Stimulated activated naive CD8-positive, alpha-beta T cell treated with anti-CD3 and anti-CD28 coated beads, Interleukin-15, Interleukin-2, amounts not matched to agents 100 U/mL and 50 U/mL, for 24 hours (primary cell): ENCODE data around the gene CUL3.

Experiments used
- ATAC-seq: fragments of 150-1000 bp; cut with Tn5 transposase; one replicate; pipeline ENCODE4 v1.10.0; 2021
- DNase-seq: peaks from one replicate; pipeline ENCODE4 v3.0.0; 2021

The CUL3 gene

DNA sequence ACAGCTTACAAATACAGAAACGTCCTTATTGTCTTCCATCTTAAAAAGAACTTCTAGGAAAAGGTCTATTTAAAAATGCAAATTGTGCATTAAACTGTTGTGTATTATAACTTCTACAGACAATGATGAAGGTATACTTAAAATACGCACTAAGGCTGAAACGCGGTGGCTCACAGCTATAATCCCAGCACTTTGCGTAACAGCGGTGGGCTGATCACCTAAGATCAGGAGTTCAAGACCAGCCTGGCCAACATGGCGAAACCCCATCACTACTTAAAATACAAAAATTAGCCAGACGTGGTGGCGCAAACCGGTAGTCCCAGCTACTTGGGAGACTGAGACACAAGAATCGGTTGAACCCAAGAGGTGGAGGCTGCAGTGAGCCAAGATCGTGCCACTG is 4.9 kb downstream of the CUL3 start:
- no peak for DNase-seq
- no peak for ATAC-seq

DNA sequence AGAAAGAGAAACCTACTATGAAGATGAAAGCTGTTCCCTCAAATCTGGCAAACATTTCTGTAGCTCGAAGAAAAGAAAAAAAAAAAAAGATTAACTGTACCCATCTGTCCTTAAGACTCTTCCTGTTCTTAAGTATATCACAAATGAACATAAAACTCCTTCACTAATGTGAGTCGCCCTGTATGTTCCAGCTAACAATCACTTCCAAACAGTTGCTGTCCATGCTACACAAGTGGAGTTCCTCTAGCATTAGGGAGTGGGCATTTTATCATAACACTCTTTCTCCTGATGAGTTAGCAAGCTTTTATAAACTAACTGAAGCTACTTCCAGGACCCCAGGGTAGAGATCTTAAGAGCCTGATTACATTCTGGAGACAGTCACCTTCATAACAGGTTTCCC is 5.8 kb downstream of the CUL3 start:
- ATAC-seq (no peak), DNase-seq (no peak)

DNA sequence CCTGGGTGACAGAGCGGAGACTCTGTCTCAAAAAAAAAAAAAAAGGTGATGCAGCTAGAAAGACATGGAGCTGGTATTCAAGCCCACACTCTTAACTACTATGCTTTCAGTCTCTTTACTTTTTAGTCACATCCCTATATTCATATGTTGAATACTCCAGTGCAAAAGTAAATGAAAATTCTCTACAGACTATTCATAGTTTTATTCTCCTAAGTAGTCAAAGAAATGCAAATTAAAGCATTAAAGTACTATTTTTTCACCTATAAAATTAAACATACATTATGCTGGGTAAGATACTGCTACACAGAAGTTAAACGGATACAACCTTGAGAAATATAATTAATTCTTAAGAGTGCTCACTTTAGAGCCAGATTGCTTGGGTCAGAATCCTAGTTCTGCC is 7.6 kb downstream of the CUL3 start:
- ATAC-seq (no peak), DNase-seq (no peak)

GRCh38 chr2:224576088-224576715 is 9.0 kb downstream of the CUL3 start:
- no peak for DNase-seq
- ATAC-seq: peak; percentile 78

DNA sequence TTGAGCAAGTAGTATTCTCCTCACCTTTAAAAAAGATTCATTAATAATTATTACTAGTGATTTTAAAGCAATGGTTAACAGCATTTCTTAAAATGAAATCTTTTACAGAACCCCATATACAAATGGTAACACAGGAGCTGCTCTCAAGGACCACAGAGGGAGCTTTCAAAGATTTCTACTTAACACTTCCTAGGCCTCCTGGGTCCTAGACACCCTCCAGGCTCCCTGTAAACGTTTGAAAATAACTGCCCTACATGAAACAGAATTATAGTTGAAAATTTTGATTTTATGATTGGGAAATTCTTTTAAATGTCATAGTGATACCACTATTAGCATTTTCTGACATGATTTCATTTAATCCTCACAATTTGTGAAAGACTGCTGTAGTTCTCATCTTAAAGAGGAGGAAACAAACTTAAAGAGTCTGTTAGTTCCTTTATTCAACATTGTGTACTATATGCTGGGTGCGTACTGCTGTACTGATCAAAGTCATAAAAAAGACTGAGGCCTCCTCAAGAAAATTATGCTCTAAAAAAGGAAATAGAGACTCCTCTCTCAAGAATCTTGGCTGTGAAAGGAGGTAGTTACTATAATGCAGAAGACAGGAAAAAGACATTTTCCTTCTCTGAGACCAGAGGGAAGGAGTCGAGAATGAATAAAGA is 10.6 kb downstream of the CUL3 start:
- no peak for DNase-seq
- no peak for ATAC-seq

DNA sequence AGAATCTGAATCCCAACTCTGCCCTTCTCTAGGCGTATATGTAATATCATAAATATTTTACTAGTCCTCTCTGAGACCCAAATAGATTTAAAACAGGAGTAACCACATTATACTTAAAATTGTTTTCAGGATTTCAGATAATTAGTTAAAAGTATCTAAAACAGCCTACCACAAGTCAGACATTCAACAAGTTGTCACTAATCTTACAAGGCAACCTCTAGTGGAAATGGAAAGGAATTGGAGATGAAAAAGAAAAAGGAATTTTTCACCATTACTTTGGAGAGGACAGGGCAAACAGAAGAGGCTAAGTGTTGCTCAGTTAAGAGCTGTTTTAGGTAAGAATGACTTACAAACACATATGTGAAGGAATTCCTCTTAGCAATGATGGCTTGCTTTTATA is 11.4 kb downstream of the CUL3 start:
- no peak for ATAC-seq
- no peak for DNase-seq

DNA sequence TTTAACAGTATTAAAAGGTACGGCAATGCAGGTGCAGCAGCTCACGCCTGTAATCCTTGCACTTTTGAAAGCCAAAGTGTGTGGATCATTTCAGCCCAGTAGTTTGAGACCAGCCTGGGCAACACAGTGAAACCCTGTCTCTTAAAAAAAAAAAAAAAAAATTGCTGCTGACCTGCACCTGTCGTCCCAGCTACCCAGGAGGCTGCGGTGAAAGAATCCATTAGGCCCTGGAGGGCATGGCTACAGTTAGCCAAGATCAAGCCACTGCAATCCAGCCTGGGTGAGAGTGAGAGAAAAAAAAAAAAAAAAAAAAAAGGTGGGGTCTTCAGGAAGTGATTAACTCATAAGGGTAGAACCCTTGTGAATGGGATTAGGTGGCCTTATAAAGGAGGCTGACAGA is 12.8 kb downstream of the CUL3 start:
- ATAC-seq (no peak), DNase-seq (no peak)

DNA sequence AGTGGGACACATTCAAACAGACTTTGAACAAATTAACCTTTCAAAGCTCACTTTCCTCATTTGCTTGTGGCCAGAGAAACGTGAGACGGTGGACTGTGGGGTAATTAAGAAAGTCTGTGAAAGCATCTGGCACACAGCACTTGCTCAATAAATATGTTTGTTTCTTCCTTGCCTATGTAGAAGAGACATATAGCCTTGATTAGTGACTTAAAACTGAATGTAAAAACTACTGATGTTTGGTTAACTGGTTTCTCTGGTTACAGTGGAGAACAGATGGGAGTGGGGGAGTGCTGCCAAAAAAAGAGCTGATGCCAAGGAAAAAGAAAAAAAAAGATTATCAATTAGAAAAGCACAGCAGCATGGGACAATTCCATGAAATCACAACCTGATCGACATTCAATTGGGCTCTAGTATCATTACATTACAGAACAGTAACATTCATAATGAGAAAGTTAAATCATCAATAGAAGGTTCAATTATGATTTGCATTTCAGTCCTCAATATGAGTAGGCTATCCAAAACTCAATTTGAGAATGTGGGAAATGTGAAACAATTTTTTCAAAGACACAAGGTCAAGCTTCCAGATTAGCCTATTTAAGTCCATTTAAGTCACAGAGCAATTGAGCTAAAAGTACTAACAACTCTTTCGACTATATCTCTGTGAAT is 14.7 kb downstream of the CUL3 start:
- ATAC-seq (peak; percentile 43), DNase-seq (no peak)

DNA sequence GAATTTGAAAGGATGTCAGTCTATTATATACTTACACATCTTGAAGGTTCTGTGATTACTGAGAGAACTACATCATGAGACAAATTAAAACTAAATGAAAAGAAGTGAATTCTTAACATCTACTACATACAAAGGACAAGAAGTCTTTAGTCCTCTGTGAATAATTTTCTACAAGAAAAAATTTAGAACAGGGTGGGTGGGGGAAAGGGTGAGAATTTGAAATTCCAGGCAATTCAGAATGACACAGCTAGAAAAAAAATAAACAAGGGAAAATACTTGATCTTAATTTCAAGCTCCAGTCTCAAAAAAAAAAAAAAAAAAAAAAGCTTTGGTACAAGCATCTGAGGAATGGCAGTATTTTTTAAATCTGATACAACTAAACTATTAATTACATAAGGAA is 15.5 kb downstream of the CUL3 start:
- no peak for ATAC-seq
- no peak for DNase-seq

- DNase-seq (no peak), ATAC-seq (no peak)
Observed at GRCh38 chr2:224565452-224566035, 19.6 kb downstream of the CUL3 start.

DNA sequence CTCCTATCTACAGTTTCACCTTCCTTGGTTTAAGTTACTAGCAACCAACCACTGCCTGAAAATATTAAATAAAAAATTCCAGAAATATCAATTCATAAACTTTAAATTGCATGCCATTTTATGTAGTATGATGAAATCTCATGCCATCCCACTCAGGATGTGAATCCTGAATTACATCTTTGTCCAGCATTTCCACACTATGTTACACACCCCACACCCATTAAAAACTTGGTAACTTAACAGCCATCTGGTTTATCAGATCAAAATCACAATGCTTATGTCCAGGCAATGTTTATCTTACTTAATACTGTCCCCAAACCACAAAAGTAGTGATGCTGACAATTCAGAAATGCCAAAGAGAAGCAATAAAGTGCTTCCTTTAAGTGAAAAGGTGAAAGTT is 21.6 kb downstream of the CUL3 start:
- ATAC-seq (no peak), DNase-seq (no peak)

DNA sequence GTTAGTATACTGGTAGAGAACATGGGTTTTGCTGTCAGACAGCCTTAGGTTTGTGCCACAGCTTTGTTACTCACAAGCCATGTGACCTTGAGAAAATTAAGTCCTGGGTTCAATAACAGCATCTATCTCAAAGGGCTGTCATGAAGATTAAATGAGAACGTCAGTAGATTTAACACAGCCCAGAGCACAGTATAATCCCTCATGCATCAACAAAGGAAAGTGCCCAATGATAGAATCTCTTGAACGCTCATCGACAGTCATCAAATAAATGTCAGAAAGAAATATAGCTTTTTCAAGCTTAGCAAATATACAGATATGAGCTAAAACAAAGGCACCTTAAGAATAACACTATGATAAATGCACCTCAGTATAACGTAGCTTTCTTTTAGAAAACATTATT is 22.3 kb downstream of the CUL3 start:
- no peak for ATAC-seq

DNA sequence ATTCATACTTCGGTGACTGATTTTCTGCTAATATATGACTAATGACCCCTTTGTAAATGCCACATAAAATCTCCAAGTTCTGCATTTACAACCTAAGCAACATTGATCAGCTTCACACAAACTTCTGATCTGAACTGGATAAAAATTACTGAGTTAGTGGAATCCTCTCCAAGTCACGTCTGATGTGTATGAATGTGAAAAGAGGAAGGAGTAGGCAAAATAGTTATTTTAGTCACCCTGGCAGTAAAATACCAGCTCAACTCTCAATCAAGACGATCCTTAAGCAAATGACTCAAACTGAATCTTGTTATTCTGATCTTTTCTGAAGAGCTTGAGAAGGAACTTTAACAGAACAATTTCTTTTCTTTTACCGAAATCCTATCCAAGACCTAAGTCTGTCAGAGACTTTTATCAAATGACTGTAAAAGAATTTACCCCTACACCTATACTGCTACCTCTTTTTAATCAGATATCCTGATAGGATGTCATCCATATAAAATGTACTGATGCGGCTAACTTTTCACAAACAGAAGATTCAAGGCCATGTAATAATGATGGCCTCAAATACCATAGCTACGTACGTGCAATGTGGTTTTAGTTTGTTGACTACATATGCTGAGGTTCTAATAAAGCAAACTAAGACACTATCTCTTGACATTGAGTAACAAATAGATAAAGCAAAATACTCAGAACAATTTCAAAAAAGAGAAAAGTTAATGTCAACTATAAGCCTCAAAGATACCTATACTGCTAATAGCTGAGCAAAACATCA is 23.7 kb downstream of the CUL3 start:
- DNase-seq: no peak
- ATAC-seq: peak; percentile 78

More for the DNA sequence above, 22.3 kb downstream of the CUL3 start:
- DNase-seq: no peak

DNA sequence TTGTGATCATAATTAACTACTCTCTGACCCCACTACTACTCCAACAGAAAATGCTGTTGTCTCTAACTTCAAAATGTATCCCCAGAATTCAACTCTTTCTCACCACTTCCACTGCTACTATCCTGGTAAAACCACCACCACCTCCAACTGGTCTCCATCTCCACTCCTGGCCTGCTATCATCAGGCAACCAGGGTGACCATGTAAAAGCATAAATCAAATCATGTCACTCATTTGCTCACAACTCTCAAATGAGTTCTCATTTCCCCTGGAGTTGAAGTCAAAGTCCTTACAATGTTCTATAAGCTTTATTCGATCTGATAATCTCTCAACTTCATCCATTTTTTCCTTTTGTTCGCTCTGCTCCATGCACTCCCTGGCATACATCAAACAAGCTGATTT is 24.6 kb downstream of the CUL3 start:
- no peak for DNase-seq
- no peak for ATAC-seq

GRCh38 chr2:224557610-224558009 is 27.6 kb downstream of the CUL3 start:
- no peak for ATAC-seq
- no peak for DNase-seq

DNA sequence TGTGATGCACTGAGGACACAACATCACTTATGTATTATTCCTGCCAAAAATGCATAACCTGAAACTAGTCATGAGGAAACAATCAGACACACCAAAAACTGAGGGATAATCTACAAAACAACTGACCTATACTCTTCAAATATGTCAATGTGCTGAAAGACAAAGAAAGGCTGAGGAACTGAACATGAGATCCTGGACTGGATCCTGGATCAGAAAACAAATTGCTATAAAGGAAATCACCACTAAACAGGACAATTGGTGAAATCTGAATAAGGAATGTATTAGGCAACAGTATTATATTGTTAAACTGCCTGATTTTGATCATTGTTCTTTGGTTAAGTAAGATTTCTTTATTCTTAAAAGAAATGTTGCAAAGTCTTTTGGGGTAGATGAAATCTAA is 28.8 kb downstream of the CUL3 start:
- ATAC-seq (no peak), DNase-seq (no peak)

DNA sequence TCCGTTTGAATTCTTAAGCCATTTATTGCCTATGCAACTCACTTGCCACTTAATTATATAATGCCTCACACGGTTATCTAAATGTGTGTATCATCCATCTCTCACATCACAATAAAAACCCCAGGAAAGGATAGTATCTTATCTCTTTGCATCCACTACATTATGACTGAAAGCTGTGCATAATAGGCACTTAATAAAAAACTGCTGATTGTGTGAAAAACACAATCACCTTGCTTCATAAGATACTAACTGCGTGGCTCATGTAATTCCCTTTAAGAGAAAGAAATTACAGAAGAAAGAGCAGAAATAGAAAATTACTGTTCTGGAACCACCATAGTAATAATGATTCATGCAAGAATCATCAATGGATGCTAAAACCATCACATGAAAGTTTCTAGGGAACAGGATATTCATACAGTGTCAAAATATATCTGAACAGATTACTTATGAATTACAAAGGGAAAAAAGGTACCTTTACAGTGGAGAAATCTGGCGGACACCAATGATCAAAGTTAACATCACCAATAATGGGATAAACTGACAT is 29.3 kb downstream of the CUL3 start:
- DNase-seq (no peak), ATAC-seq (no peak)

DNA sequence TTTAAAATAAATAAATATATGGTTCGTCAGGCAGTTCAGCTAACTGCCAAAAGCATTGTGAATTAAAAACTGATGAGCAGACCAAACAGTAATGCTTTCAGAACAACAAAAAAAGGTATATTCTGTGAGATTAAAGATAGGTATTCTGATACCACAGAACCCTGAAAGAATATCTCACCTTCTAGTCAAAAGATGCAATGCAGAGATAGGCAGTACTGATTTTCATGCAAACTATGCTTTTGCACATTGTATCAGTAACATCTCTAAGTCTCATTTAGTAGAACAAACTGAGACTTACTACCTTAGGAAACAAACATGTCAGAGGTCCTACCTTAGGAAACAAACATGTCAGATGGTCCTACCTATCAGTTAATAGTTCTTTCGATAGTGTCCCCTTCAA is 32.4 kb downstream of the CUL3 start:
- DNase-seq (no peak), ATAC-seq (no peak)

- DNase-seq: no peak
- ATAC-seq: no peak
Observed at GRCh38 chr2:224551693-224552092, 33.5 kb downstream of the CUL3 start.

DNA sequence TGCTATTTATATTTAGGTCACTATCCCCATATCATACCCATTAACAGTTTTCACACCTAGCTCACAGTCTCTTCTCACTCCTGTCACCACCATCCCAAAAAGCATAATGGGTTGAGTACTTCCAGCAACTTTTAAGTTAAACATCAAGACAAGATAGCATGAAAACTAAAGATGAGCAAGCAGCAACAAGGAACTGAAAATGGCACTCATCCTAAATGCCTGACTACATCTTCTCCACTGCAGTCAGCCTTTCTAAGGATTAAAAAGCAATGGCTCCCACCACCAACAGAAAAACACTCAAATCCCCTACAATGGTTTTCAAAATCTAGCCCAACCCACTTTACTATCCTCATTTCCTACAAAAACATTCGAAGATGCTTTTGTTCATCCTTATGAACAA is 38.2 kb downstream of the CUL3 start:
- no peak for ATAC-seq
- DNase-seq: no peak

DNA sequence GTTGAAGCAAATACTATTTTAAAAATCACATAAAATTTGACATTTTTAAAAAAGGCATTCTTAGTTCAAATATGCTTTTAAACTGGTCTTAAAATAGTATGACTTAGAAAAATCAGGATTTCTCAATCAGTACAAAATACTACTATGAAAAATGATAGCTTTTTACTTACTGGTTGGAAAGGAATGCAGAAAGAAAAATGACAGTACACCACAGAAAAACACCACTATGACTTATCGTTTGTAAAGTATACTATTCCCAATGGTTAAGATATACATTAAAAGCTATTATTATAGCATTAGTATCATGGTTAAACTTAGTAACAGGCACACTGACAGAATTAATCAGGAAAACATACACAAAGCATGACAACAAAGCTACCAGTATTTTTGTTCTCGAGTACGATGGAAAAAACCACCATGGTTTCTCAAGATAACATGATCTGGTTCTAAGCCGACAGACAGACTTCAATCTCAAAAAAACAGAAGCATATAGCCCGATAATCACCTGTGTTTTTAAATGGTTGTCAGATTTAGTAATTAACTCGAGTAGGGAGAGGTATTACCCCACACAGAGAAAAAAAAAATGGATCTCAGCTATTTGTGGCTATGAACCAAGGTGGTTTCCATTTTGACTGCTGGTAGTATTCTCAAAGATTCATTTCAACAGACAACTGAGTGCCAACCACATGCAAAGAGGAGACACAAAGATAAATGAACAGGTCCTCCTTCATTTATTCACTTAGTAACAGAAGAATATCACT is 39.1 kb downstream of the CUL3 start:
- ATAC-seq (no peak), DNase-seq (no peak)

GRCh38 chr2:224543939-224544338 is 41.2 kb downstream of the CUL3 start:
- ATAC-seq: no peak
- DNase-seq: no peak
